HG02870 (cell line): ENCODE measurements around the gene IL1RAP.

ENCODE experiments used
- ATAC-seq: cut with Tn5 transposase; IDR thresholded peaks from one replicate; pipeline ENCODE4 v1.9.1; 2021; ENCODE audit warnings: mild to moderate bottlenecking, moderate library complexity; ENCODE audit not compliant: unreplicated experiment

The IL1RAP gene

GRCh38 chr3:190538288-190538687 is 24.4 kb downstream of the IL1RAP start:
- ATAC-seq, result no peak

- ATAC-seq, result no peak
Measured at GRCh38 chr3:190539526-190539925, 25.6 kb downstream of the IL1RAP start.

- no peak for ATAC-seq
Measured at GRCh38 chr3:190541008-190541407, 27.1 kb downstream of the IL1RAP start.

GRCh38 chr3:190541560-190541959 is 27.7 kb downstream of the IL1RAP start:
- no peak for ATAC-seq

- ATAC-seq, result no peak
Measured at GRCh38 chr3:190542846-190543245, 29.0 kb downstream of the IL1RAP start.

GRCh38 chr3:190543671-190544070 is 29.8 kb downstream of the IL1RAP start:
- no peak for ATAC-seq

GRCh38 chr3:190545191-190545590 is 31.3 kb downstream of the IL1RAP start:
- no peak for ATAC-seq

GRCh38 chr3:190546881-190547510 is 33.1 kb downstream of the IL1RAP start:
- ATAC-seq, result no peak

- ATAC-seq, result no peak
Measured at GRCh38 chr3:190548031-190548656, 34.3 kb downstream of the IL1RAP start.

GRCh38 chr3:190552021-190552420 is 38.1 kb downstream of the IL1RAP start:
- no peak for ATAC-seq

- ATAC-seq, result no peak
Measured at GRCh38 chr3:190552969-190553759, 39.3 kb downstream of the IL1RAP start.

GRCh38 chr3:190554197-190554596 is 40.3 kb downstream of the IL1RAP start:
- ATAC-seq, result no peak

- ATAC-seq, result no peak
Measured at GRCh38 chr3:190556351-190556750, 42.5 kb downstream of the IL1RAP start.

- ATAC-seq, result no peak
Measured at GRCh38 chr3:190557296-190557695, 43.4 kb downstream of the IL1RAP start.

- ATAC-seq, result no peak
Measured at GRCh38 chr3:190558316-190558715, 44.4 kb downstream of the IL1RAP start.

GRCh38 chr3:190558796-190559195 is 44.9 kb downstream of the IL1RAP start:
- ATAC-seq, result no peak

GRCh38 chr3:190560013-190560895 is 46.4 kb downstream of the IL1RAP start:
- ATAC-seq, result no peak

GRCh38 chr3:190562866-190563510 is 49.1 kb downstream of the IL1RAP start:
- ATAC-seq, result no peak

- no peak for ATAC-seq
Measured at GRCh38 chr3:190564175-190564574, 50.3 kb downstream of the IL1RAP start.
